HepG2 (cell line): ENCODE results near the gene TSPAN11. TPM values are rescaled to one million over a fixed set of nuclear protein-coding genes. Genes with fewer than 3 reads are reported as not detected.

Experiments
- ATAC-seq: fragments of 200-7000 bp; cut with Tn5 transposase; 3 replicates; pipeline ENCODE4 v1.9.1; 2020; ENCODE audit warnings: mild to moderate bottlenecking, moderate library complexity
- BruUV-seq: library from RNA; stranded (reverse); fragments of 400-500 nt; replicated peaks from 2 replicates; lab custom pipeline; 2021; lab: Mats Ljungman, UMichigan
- CTCF ChIA-PET: fragments of 300-600 bp; formaldehyde crosslinking; extraction: SDS; loops from one replicate; lab custom pipeline; 2021; ENCODE audit warnings: low total read pairs, inconsistent platforms, low intra/inter-chr PET ratio; lab: Yijun Ruan, JAX
- POLR2A ChIA-PET: fragments of 350-600 bp; sonication (Branson Sonifier 250); formaldehyde crosslinking; loops from one replicate; lab custom pipeline; 2020; ENCODE audit warnings: antibody characterized with exemption, inconsistent platforms; lab: Yijun Ruan, JAX
- DNase-seq: peaks from one replicate; pipeline ENCODE4 v3.0.0-alpha.2; 2015; ENCODE audit warnings: low spot score
- FAIRE-seq: peaks from 3 replicates; lab custom pipeline; 2011; peaks lifted over from hg19 to GRCh38; lab: Jason Lieb, UNC
- H2AFZ ChIP-seq: one replicate; pipeline ENCODE4 v1.6.1; 2011; ENCODE audit warnings: low read length, inconsistent platforms
- H3K27ac ChIP-seq: fragments of 300-600 bp; 3 replicates; pipeline ENCODE4 v1.8.0; 2011; ENCODE audit warnings: mixed run types, mild to moderate bottlenecking, mixed read lengths, low read length, inconsistent platforms; ENCODE audit not compliant: insufficient read depth; ENCODE audit errors: extremely low read length
- H3K27me3 ChIP-seq, 2 experiments: fragments of 200-600 bp in 1 of 2; 2 replicates in 1 of 2; 3 replicates in 1 of 2; pipeline versions ENCODE4 v1.6.0 to v1.8.0; 2011; ENCODE audit warnings: low read length in 2 of 2, mild to moderate bottlenecking in 2 of 2, moderate library complexity in 2 of 2, inconsistent platforms in 1 of 2; ENCODE audit not compliant: insufficient read depth in 2 of 2, control insufficient read depth in 1 of 2
- H3K36me3 ChIP-seq, 2 experiments: fragments of 200-600 bp in 1 of 2; replicated peaks in 1 of 2; 2 replicates in 1 of 2; 3 replicates in 1 of 2; pipeline versions ENCODE4 v1.5.1 to v1.8.0; 2011; ENCODE audit warnings: low read length in 2 of 2, inconsistent platforms in 1 of 2; ENCODE audit not compliant: insufficient read depth in 2 of 2, control insufficient read depth in 1 of 2
- H3K4me1 ChIP-seq: 2 replicates; pipeline ENCODE4 v1.5.1; 2012; ENCODE audit warnings: low read length, inconsistent platforms; ENCODE audit not compliant: insufficient read depth
- H3K4me2 ChIP-seq: 2 replicates; pipeline ENCODE4 v1.6.0; 2011; ENCODE audit warnings: low read depth, low read length, inconsistent platforms
- H3K4me3 ChIP-seq, 3 experiments: fragments of 200-600 bp in 1 of 3; sonication (generic), shearing (Covaris generic) in 1 of 3; replicated peaks in 1 of 3; 2 replicates each; pipeline ENCODE4 v1.5.1; 2011 to 2016; ENCODE audit warnings: low read length in 3 of 3, inconsistent platforms in 2 of 3, low read depth in 2 of 3, mild to moderate bottlenecking in 2 of 3, control low read depth in 1 of 3, mixed read lengths in 1 of 3; ENCODE audit not compliant: insufficient read depth in 1 of 3
- H3K79me2 ChIP-seq: one replicate; pipeline ENCODE4 v1.6.1; 2011; ENCODE audit warnings: low read length, inconsistent platforms; ENCODE audit not compliant: insufficient read depth
- H3K9ac ChIP-seq: 2 replicates; pipeline ENCODE4 v1.6.0; 2011; ENCODE audit warnings: mild to moderate bottlenecking, low read depth, low read length, inconsistent platforms; ENCODE audit not compliant: insufficient read depth
- H3K9me3 ChIP-seq: 2 replicates; pipeline ENCODE4 v1.5.1; 2012; ENCODE audit warnings: mild to moderate bottlenecking, low read length
- H4K20me1 ChIP-seq: 2 replicates; pipeline ENCODE4 v1.6.0; 2011; ENCODE audit warnings: inconsistent platforms, mild to moderate bottlenecking, low read length, moderate library complexity; ENCODE audit not compliant: insufficient read depth
- ATRX ChIP-seq: sonication (generic); formaldehyde crosslinking; IDR thresholded peaks from 2 replicates; pipeline ENCODE4 v1.4.0; 2020; ENCODE audit warnings: missing genetic modification reagents, borderline replicate concordance
- CREM ChIP-seq, 2 experiments: sonication (generic) in 1 of 2; formaldehyde crosslinking in 1 of 2; IDR thresholded peaks; 2 replicates each; pipeline versions ENCODE4 v1.4.0 to v1.6.1; 2016 to 2020; ENCODE audit warnings: antibody characterized with exemption in 1 of 2, mild to moderate bottlenecking in 1 of 2, missing genetic modification reagents in 1 of 2
- KDM5A ChIP-seq: fragments of 200-600 bp; sonication (generic); IDR thresholded peaks from 2 replicates; pipeline ENCODE4 v1.7.0; 2018; ENCODE audit warnings: antibody characterized with exemption, mild to moderate bottlenecking, low read length, borderline replicate concordance
- KMT2B ChIP-seq: IDR thresholded peaks from 2 replicates; pipeline ENCODE4 v1.6.1; 2016; ENCODE audit warnings: missing genetic modification reagents, missing compliant biosample characterization
- NR2F6 ChIP-seq, 2 experiments: IDR thresholded peaks; 2 replicates each; pipeline ENCODE4 v1.6.1; 2016; ENCODE audit warnings: antibody characterized with exemption in 1 of 2, mild to moderate bottlenecking in 1 of 2
- POLR2AphosphoS5 ChIP-seq: IDR thresholded peaks from 2 replicates; pipeline ENCODE4 v1.6.1; 2012; ENCODE audit warnings: low read depth, low read length
- RFX1 ChIP-seq: fragments of 450-650 bp; IDR thresholded peaks from 2 replicates; pipeline ENCODE4 v1.6.1; 2017
- WGBS: methylation state at CpG from one replicate; pipeline ENCODE4 v1.1.6; 2017; ENCODE audit warnings: low lambda C conversion rate; 5-methylcytosine and 5-hydroxymethylcytosine counted together
- in situ Hi-C: cut with HindIII; loops from 2 replicates; pipeline ENCODE4 v1.10.0; 2017; ENCODE audit warnings: low pct_unique_long_range_greater_than_20kb; ENCODE audit not compliant: extremely low pct_ligation_motif_present
- intact Hi-C: fragments of 100-400 bp; cut with micrococcal nuclease; formaldehyde crosslinking; loops from one replicate; pipeline ENCODE4 v1.10.0; 2022; ENCODE audit not compliant: unreplicated experiment
- polyA plus RNA-seq, 8 experiments: library from polyadenylated mRNA; depleted of rRNA in 3 of 8; stranded (reverse) in 7 of 8; unstranded in 1 of 8; fragments of >200 nt; fragmentation: Illumina TruSeq in 4 of 8; extraction: Trizol in 4 of 8; gene quantifications; 2 replicates each; pipeline versions ENCODE4 v1.2.1 to v1.2.3, GENCODE V29; 2011 to 2016; ENCODE audit warnings: low read depth in 4 of 8, missing spikeins in 1 of 8, mixed read lengths in 1 of 8; ENCODE audit not compliant: insufficient read depth in 1 of 8
- total RNA-seq, 5 experiments: library from RNA; depleted of rRNA; stranded (reverse); fragments of >200 nt; fragmentation: Illumina TruSeq; extraction: Trizol; gene quantifications; 2 replicates each; pipeline ENCODE4 v1.2.3, GENCODE V29; 2016; ENCODE audit warnings: low read depth in 1 of 5
- TF ChIP-seq, protein P1 (sequence below): sonication (generic); formaldehyde crosslinking; IDR thresholded peaks from 2 replicates; pipeline ENCODE4 v1.4.0; 2020; ENCODE audit warnings: mild to moderate bottlenecking, missing genetic modification reagents
- TF ChIP-seq, protein P2 (sequence below): IDR thresholded peaks from 2 replicates; pipeline ENCODE4 v1.4.0; 2020; ENCODE audit warnings: mild to moderate bottlenecking, missing genetic modification reagents
- TF ChIP-seq, protein P3 (sequence below): sonication (generic); formaldehyde crosslinking; conservative IDR thresholded peaks from 2 replicates; pipeline ENCODE4 v1.8.0; 2022; ENCODE audit warnings: missing genetic modification reagents

Gene TSPAN11
- total and polyA plus RNA-seq, 2 of the 13 experiments (the other 11 are each of a cell fraction or from before 2014, with no cell fraction given): 0.01 to 0.07 TPM

- 0% methylated on average over 2 of the region's 3 CpGs for WGBS
- POLR2A ChIA-PET: no interaction called here
These were observed 91.7 kb downstream of the TSPAN11 start for GRCh38 chr12:31018106-31018789.

DNA sequence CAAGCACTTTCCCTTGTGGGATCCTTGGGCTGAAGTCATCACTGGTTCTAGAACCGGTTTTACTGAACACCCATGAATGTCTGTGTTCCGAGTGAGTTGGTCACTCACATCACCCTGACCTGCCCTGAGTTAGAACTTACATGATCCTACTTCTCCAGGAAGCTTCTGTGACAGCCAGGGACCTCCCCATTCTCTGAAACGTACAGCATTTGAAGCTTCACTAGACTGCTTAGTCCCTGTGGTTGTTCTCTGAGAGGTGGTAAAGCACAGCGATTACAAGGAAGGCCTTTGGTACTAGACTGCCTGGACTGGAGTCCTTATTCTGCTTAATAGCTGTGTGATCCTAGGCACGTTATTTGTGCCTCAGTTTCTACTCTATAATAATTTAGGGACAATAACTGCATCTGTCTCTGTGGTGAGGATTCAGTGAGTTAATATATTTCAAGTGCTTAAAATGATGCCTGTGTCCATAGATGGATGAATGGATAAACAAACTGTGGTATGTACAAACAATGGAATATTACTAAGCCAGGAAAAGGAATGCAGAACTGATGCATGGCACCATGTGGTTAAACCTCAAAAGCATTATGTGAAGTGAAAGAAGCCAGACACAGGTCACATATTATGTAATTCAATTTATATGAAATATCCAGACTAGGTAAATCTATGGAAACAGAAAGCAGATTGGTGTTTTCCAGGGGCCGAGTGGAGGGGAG lies 92.4 kb downstream of the TSPAN11 start:
- H3K27ac ChIP-seq: no peak overlapping the region
- no peak overlapping the region for H3K4me2 ChIP-seq
- in situ Hi-C loops: no loop called here
- BruUV-seq: no TSS peak
- H3K4me1 ChIP-seq: no peaks in the 10 kb centered on the region
- no peak overlapping the region for H3K9ac ChIP-seq
- ChIA-PET CTCF (no interaction called here), POLR2A (no interaction called here)
- H4K20me1 ChIP-seq: no peaks in the 10 kb centered on the region
- peaks cover 0 to 11% of the 10 kb centered on the region in 2 experiments; a peak in 3 of 5 replicates for H3K27me3 ChIP-seq
- H3K9me3 ChIP-seq: no peaks in the 10 kb centered on the region
- no peak for ATAC-seq
- H2AFZ ChIP-seq: no peak overlapping the region
- H3K79me2 ChIP-seq: no peaks in the 10 kb centered on the region
- FAIRE-seq: no peak
- no peak for DNase-seq
- H3K36me3 ChIP-seq: no peaks in the 10 kb centered on the region
- TF ChIP-seq NR2F6 (IDR thresholded peaks at IDR 0.05) (no peak), NR2F6 (CRISPR knock-in tag; IDR thresholded peaks at IDR 0.05) (no peak), RFX1 (no peak), ATRX (CRISPR knock-in tag) (no peak), KDM5A (no peak), KMT2B (CRISPR knock-in tag) (no peak), POLR2AphosphoS5 (no peak)
- TF ChIP-seq, protein P1, sequence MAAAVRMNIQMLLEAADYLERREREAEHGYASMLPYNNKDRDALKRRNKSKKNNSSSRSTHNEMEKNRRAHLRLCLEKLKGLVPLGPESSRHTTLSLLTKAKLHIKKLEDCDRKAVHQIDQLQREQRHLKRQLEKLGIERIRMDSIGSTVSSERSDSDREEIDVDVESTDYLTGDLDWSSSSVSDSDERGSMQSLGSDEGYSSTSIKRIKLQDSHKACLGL (CRISPR knock-in tag): no peak
- TF ChIP-seq, protein P2, sequence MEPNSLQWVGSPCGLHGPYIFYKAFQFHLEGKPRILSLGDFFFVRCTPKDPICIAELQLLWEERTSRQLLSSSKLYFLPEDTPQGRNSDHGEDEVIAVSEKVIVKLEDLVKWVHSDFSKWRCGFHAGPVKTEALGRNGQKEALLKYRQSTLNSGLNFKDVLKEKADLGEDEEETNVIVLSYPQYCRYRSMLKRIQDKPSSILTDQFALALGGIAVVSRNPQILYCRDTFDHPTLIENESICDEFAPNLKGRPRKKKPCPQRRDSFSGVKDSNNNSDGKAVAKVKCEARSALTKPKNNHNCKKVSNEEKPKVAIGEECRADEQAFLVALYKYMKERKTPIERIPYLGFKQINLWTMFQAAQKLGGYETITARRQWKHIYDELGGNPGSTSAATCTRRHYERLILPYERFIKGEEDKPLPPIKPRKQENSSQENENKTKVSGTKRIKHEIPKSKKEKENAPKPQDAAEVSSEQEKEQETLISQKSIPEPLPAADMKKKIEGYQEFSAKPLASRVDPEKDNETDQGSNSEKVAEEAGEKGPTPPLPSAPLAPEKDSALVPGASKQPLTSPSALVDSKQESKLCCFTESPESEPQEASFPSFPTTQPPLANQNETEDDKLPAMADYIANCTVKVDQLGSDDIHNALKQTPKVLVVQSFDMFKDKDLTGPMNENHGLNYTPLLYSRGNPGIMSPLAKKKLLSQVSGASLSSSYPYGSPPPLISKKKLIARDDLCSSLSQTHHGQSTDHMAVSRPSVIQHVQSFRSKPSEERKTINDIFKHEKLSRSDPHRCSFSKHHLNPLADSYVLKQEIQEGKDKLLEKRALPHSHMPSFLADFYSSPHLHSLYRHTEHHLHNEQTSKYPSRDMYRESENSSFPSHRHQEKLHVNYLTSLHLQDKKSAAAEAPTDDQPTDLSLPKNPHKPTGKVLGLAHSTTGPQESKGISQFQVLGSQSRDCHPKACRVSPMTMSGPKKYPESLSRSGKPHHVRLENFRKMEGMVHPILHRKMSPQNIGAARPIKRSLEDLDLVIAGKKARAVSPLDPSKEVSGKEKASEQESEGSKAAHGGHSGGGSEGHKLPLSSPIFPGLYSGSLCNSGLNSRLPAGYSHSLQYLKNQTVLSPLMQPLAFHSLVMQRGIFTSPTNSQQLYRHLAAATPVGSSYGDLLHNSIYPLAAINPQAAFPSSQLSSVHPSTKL: no peak
- TF ChIP-seq, protein P3, sequence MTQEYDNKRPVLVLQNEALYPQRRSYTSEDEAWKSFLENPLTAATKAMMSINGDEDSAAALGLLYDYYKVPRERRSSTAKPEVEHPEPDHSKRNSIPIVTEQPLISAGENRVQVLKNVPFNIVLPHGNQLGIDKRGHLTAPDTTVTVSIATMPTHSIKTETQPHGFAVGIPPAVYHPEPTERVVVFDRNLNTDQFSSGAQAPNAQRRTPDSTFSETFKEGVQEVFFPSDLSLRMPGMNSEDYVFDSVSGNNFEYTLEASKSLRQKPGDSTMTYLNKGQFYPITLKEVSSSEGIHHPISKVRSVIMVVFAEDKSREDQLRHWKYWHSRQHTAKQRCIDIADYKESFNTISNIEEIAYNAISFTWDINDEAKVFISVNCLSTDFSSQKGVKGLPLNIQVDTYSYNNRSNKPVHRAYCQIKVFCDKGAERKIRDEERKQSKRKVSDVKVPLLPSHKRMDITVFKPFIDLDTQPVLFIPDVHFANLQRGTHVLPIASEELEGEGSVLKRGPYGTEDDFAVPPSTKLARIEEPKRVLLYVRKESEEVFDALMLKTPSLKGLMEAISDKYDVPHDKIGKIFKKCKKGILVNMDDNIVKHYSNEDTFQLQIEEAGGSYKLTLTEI: no peak
- TF ChIP-seq, all 625 proteins: peak for 0
- WGBS: 21% methylated on average over 4 of the region's 6 CpGs
- no peak overlapping the region for H3K4me3 ChIP-seq
- intact Hi-C loops: no loop called here

More at GRCh38 chr12:31018106-31018789, 91.7 kb downstream of the TSPAN11 start:
- no peaks in the 10 kb centered on the region for H3K79me2 ChIP-seq
- H3K9ac ChIP-seq: no peak overlapping the region
- no peak overlapping the region for H3K4me3 ChIP-seq
- H3K9me3 ChIP-seq: no peaks in the 10 kb centered on the region
- ATAC-seq (no peak), DNase-seq (no peak), FAIRE-seq (no peak)
- H2AFZ ChIP-seq: no peak overlapping the region
- H3K4me2 ChIP-seq: no peak overlapping the region
- in situ Hi-C loops: no loop called here
- no peak for TF ChIP-seq CREM (IDR thresholded peaks at IDR 0.05)
- TF ChIP-seq CREM (CRISPR knock-in tag; IDR thresholded peaks at IDR 0.05): no peak
- TF ChIP-seq, all 625 proteins: peak for 0
- intact Hi-C loops: no loop called here
- H4K20me1 ChIP-seq: no peaks in the 10 kb centered on the region
- CTCF ChIA-PET: no interaction called here
- peaks cover 0 to 11% of the 10 kb centered on the region in 2 experiments; a peak in 3 of 5 replicates for H3K27me3 ChIP-seq
- no peak overlapping the region for H3K27ac ChIP-seq
- no peaks in the 10 kb centered on the region for H3K36me3 ChIP-seq
- BruUV-seq: no TSS peak
- no peaks in the 10 kb centered on the region for H3K4me1 ChIP-seq
